Endothelial cell of hepatic sinusoid (primary cell): Measurements from ENCODE around the gene AR.

Experiments used
- in situ Hi-C: cut with HindIII; loops from 2 replicates; pipeline ENCODE4 v1.10.0; 2017; ENCODE audit warnings: low sequenced_read_pairs

Gene AR

GRCh38 chrX:67564475-67564874 lies 20.7 kb downstream of the AR start:
- in situ Hi-C loops, result no loop called here

- in situ Hi-C loops, result no loop called here
These were observed 24.9 kb downstream of the AR start for GRCh38 chrX:67568769-67569168.

- in situ Hi-C loops, result no loop called here
These were observed 27.0 kb downstream of the AR start for GRCh38 chrX:67570839-67571238.

GRCh38 chrX:67574696-67575095 lies 30.9 kb downstream of the AR start:
- in situ Hi-C loops, result no loop called here

GRCh38 chrX:67582436-67582835 lies 38.6 kb downstream of the AR start:
- in situ Hi-C loops, result loop anchor here (5.0 kb wide), 1 partner anchor 35 kb away; no protein-coding TSS in a partner anchor

GRCh38 chrX:67583171-67583570 lies 39.4 kb downstream of the AR start:
- in situ Hi-C loops, result loop anchor here (5.0 kb wide), 1 partner anchor 34 kb away; no protein-coding TSS in a partner anchor

GRCh38 chrX:67585401-67585800 lies 41.6 kb downstream of the AR start:
- in situ Hi-C loops, result no loop called here

- in situ Hi-C loops, result no loop called here
These were observed 44.3 kb downstream of the AR start for GRCh38 chrX:67587946-67588624.

- in situ Hi-C loops, result no loop called here
These were observed 53.3 kb downstream of the AR start for GRCh38 chrX:67596839-67597790.

GRCh38 chrX:67599532-67599931 lies 55.7 kb downstream of the AR start:
- in situ Hi-C loops, result no loop called here

- in situ Hi-C loops, result no loop called here
These were observed 58.0 kb downstream of the AR start for GRCh38 chrX:67601771-67602170.

GRCh38 chrX:67604979-67605703 lies 61.3 kb downstream of the AR start:
- in situ Hi-C loops, result no loop called here

GRCh38 chrX:67607466-67607865 lies 63.6 kb downstream of the AR start:
- in situ Hi-C loops, result no loop called here

GRCh38 chrX:67610282-67610681 lies 66.5 kb downstream of the AR start:
- in situ Hi-C loops, result no loop called here

- in situ Hi-C loops, result no loop called here
These were observed 68.4 kb downstream of the AR start for GRCh38 chrX:67612231-67612630.

GRCh38 chrX:67613366-67613765 lies 69.5 kb downstream of the AR start:
- in situ Hi-C loops, result no loop called here

GRCh38 chrX:67613996-67614395 lies 70.2 kb downstream of the AR start:
- in situ Hi-C loops, result no loop called here

GRCh38 chrX:67614423-67614822 lies 70.6 kb downstream of the AR start:
- in situ Hi-C loops, result no loop called here

- in situ Hi-C loops, result loop anchor here (5.0 kb wide), 1 partner anchor 37 kb away; no protein-coding TSS in a partner anchor
These were observed 75.4 kb downstream of the AR start for GRCh38 chrX:67619253-67619652.

- in situ Hi-C loops, result no loop called here
These were observed 78.3 kb downstream of the AR start for GRCh38 chrX:67622053-67622585.

- in situ Hi-C loops, result no loop called here
These were observed 80.5 kb downstream of the AR start for GRCh38 chrX:67624325-67624724.
